ENCODE results near the gene TOMM6. TPM values are rescaled to one million over a fixed set of nuclear protein-coding genes. Genes with fewer than 3 reads are reported as not detected.
A peak's percentile ranks its signal among the peaks of the same experiment; 100 is the strongest.

TOMM6 gene
- total and polyA plus RNA-seq, 7 experiments from 2014 or later: 114 to 449 (median 134) TPM

- Histone ChIP-seq H3K27ac (ENCODE audit: low read depth, low read length) (no peak overlapping the region), H3K36me3 (ENCODE audit: control insufficient read depth in 2 of 3, insufficient read depth in 3 of 3, low read length in 3 of 3) (no peaks in the 10 kb centered on the region), H3K4me1 (ENCODE audit: control insufficient read depth in 2 of 2, insufficient read depth in 2 of 2, low read length in 2 of 2) (no peaks in the 10 kb centered on the region), H3K4me3 (ENCODE audit: low read length) (no peak overlapping the region), H3K27me3 (ENCODE audit: control insufficient read depth in 2 of 2, insufficient read depth in 2 of 2, low read length in 2 of 2) (no peaks in the 10 kb centered on the region), H3K9me3 (ENCODE audit: control insufficient read depth in 2 of 3, low read length in 3 of 3) (no peaks in the 10 kb centered on the region)
- peaks cover 0 to 17% (median 0%) of the 10 kb centered on the region in 5 donors for H3K27me3 Mint-ChIP-seq
- no peak overlapping the region for H3K4me3 Mint-ChIP-seq
- H3K4me1 Mint-ChIP-seq: peaks cover 0 to 3% (median 0%) of the 10 kb centered on the region in 7 donors
- H3K36me3 Mint-ChIP-seq: no peaks in the 10 kb centered on the region
- DNase-seq (no peak), ATAC-seq (no peak)
- intact Hi-C loops (cut with micrococcal nuclease): no loop called here
- CTCF ChIA-PET: no interaction called here
- no peak overlapping the region for H3K27ac Mint-ChIP-seq
- H3K9me3 Mint-ChIP-seq: no peaks in the 10 kb centered on the region
- POLR2A ChIA-PET: no interaction called here
Measured at GRCh38 chr6:41755895-41756294, 31.6 kb upstream of the TOMM6 start.

- no peaks in the 10 kb centered on the region for H3K36me3 ChIP-seq (ENCODE audit: control insufficient read depth in 2 of 3, insufficient read depth in 3 of 3, low read length in 3 of 3)
- intact Hi-C loops (cut with micrococcal nuclease): no loop called here
- no peak for DNase-seq
- Mint-ChIP-seq H3K27ac (no peak overlapping the region), H3K4me3 (no peak overlapping the region), H3K4me1 (peaks cover 0 to 3% (median 0%) of the 10 kb centered on the region in 7 donors), H3K36me3 (peaks cover 0 to 1% (median 0%) of the 10 kb centered on the region in 5 donors), H3K27me3 (peaks cover 0 to 17% (median 0%) of the 10 kb centered on the region in 5 donors), H3K9me3 (no peaks in the 10 kb centered on the region)
- ChIA-PET CTCF (no interaction called here), POLR2A (no interaction called here)
- H3K4me1 ChIP-seq (ENCODE audit: control insufficient read depth in 2 of 2, insufficient read depth in 2 of 2, low read length in 2 of 2): no peaks in the 10 kb centered on the region
- no peak overlapping the region for H3K4me3 ChIP-seq (ENCODE audit: low read length)
- H3K27ac ChIP-seq (ENCODE audit: low read depth, low read length): no peak overlapping the region
- ATAC-seq: peak; percentile 24
- H3K9me3 ChIP-seq (ENCODE audit: control insufficient read depth in 2 of 3, low read length in 3 of 3): no peaks in the 10 kb centered on the region
- H3K27me3 ChIP-seq (ENCODE audit: control insufficient read depth in 2 of 2, insufficient read depth in 2 of 2, low read length in 2 of 2): no peaks in the 10 kb centered on the region
Measured at GRCh38 chr6:41756354-41756753, 31.1 kb upstream of the TOMM6 start.

- H3K9me3 ChIP-seq (ENCODE audit: control insufficient read depth in 2 of 3, low read length in 3 of 3): no peaks in the 10 kb centered on the region
- ChIA-PET CTCF (no interaction called here), POLR2A (no interaction called here)
- H3K4me3 ChIP-seq (ENCODE audit: low read length): no peak overlapping the region
- no peaks in the 10 kb centered on the region for H3K27me3 ChIP-seq (ENCODE audit: control insufficient read depth in 2 of 2, insufficient read depth in 2 of 2, low read length in 2 of 2)
- DNase-seq (no peak), ATAC-seq (no peak)
- Mint-ChIP-seq H3K27ac (no peak overlapping the region), H3K27me3 (peaks cover 0 to 17% (median 0%) of the 10 kb centered on the region in 5 donors), H3K4me3 (no peak overlapping the region), H3K36me3 (peaks cover 0 to 3% (median 0%) of the 10 kb centered on the region in 5 donors), H3K9me3 (no peaks in the 10 kb centered on the region), H3K4me1 (peaks cover 0 to 3% (median 0%) of the 10 kb centered on the region in 7 donors)
- H3K36me3 ChIP-seq (ENCODE audit: control insufficient read depth in 2 of 3, insufficient read depth in 3 of 3, low read length in 3 of 3): no peaks in the 10 kb centered on the region
- no peak overlapping the region for H3K27ac ChIP-seq (ENCODE audit: low read depth, low read length)
- intact Hi-C loops (cut with micrococcal nuclease): no loop called here
- no peaks in the 10 kb centered on the region for H3K4me1 ChIP-seq (ENCODE audit: control insufficient read depth in 2 of 2, insufficient read depth in 2 of 2, low read length in 2 of 2)
Measured at GRCh38 chr6:41757271-41757670, 30.2 kb upstream of the TOMM6 start.

GRCh38 chr6:41757931-41758640, 29.4 kb upstream of the TOMM6 start:
- no peaks in the 10 kb centered on the region for H3K36me3 ChIP-seq (ENCODE audit: control insufficient read depth in 2 of 3, insufficient read depth in 3 of 3, low read length in 3 of 3)
- no peak for ATAC-seq
- DNase-seq: no peak
- H3K4me3 ChIP-seq (ENCODE audit: low read length): no peak overlapping the region
- no peak overlapping the region for H3K27ac ChIP-seq (ENCODE audit: low read depth, low read length)
- no peaks in the 10 kb centered on the region for H3K4me1 ChIP-seq (ENCODE audit: control insufficient read depth in 2 of 2, insufficient read depth in 2 of 2, low read length in 2 of 2)
- H3K9me3 ChIP-seq (ENCODE audit: control insufficient read depth in 2 of 3, low read length in 3 of 3): no peaks in the 10 kb centered on the region
- Mint-ChIP-seq H3K9me3 (no peaks in the 10 kb centered on the region), H3K27me3 (peaks cover 0 to 16% (median 0%) of the 10 kb centered on the region in 5 donors), H3K36me3 (peaks cover 0 to 3% (median 0%) of the 10 kb centered on the region in 5 donors), H3K4me1 (peaks cover 0 to 3% (median 0%) of the 10 kb centered on the region in 7 donors), H3K27ac (no peak overlapping the region), H3K4me3 (no peak overlapping the region)
- CTCF ChIA-PET: no interaction called here
- intact Hi-C loops (cut with micrococcal nuclease): no loop called here
- POLR2A ChIA-PET: no interaction called here
- no peaks in the 10 kb centered on the region for H3K27me3 ChIP-seq (ENCODE audit: control insufficient read depth in 2 of 2, insufficient read depth in 2 of 2, low read length in 2 of 2)

GRCh38 chr6:41758641-41759035, 28.9 kb upstream of the TOMM6 start:
- CTCF ChIA-PET: interaction anchor here (0.6 kb wide), 1 partner anchor 12 kb away, joined by 3 read pairs; no protein-coding TSS in a partner anchor
- POLR2A ChIA-PET: no interaction called here
- no peak overlapping the region for H3K4me3 ChIP-seq (ENCODE audit: low read length)
- Mint-ChIP-seq H3K9me3 (no peaks in the 10 kb centered on the region), H3K36me3 (peaks cover 0 to 3% (median 0%) of the 10 kb centered on the region in 5 donors), H3K27me3 (peaks cover 0 to 11% (median 0%) of the 10 kb centered on the region in 5 donors), H3K4me1 (peaks cover 0 to 3% (median 0%) of the 10 kb centered on the region in 7 donors), H3K27ac (no peak overlapping the region), H3K4me3 (no peak overlapping the region)
- intact Hi-C loops (cut with micrococcal nuclease): no loop called here
- H3K36me3 ChIP-seq (ENCODE audit: control insufficient read depth in 2 of 3, insufficient read depth in 3 of 3, low read length in 3 of 3): no peaks in the 10 kb centered on the region
- H3K9me3 ChIP-seq (ENCODE audit: control insufficient read depth in 2 of 3, low read length in 3 of 3): no peaks in the 10 kb centered on the region
- ATAC-seq (no peak), DNase-seq (no peak)
- no peaks in the 10 kb centered on the region for H3K4me1 ChIP-seq (ENCODE audit: control insufficient read depth in 2 of 2, insufficient read depth in 2 of 2, low read length in 2 of 2)
- no peak overlapping the region for H3K27ac ChIP-seq (ENCODE audit: low read depth, low read length)
- no peaks in the 10 kb centered on the region for H3K27me3 ChIP-seq (ENCODE audit: control insufficient read depth in 2 of 2, insufficient read depth in 2 of 2, low read length in 2 of 2)

GRCh38 chr6:41759106-41759904, 28.2 kb upstream of the TOMM6 start:
- Histone ChIP-seq H3K4me1 (ENCODE audit: control insufficient read depth in 2 of 2, insufficient read depth in 2 of 2, low read length in 2 of 2) (no peaks in the 10 kb centered on the region), H3K4me3 (ENCODE audit: low read length) (no peak overlapping the region), H3K27me3 (ENCODE audit: control insufficient read depth in 2 of 2, insufficient read depth in 2 of 2, low read length in 2 of 2) (no peaks in the 10 kb centered on the region), H3K36me3 (ENCODE audit: control insufficient read depth in 2 of 3, insufficient read depth in 3 of 3, low read length in 3 of 3) (no peaks in the 10 kb centered on the region), H3K27ac (ENCODE audit: low read depth, low read length) (no peak overlapping the region), H3K9me3 (ENCODE audit: control insufficient read depth in 2 of 3, low read length in 3 of 3) (no peaks in the 10 kb centered on the region)
- peaks cover 0 to 8% (median 0%) of the 10 kb centered on the region in 5 donors for H3K27me3 Mint-ChIP-seq
- ChIA-PET CTCF (interaction anchor here (0.6 kb wide), 1 partner anchor 11 kb away, joined by 3 read pairs; no protein-coding TSS in a partner anchor), POLR2A (no interaction called here)
- peaks cover 0 to 3% (median 0%) of the 10 kb centered on the region in 5 donors for H3K36me3 Mint-ChIP-seq
- ATAC-seq: no peak
- H3K27ac Mint-ChIP-seq: no peak overlapping the region
- intact Hi-C loops (cut with micrococcal nuclease): no loop called here
- H3K9me3 Mint-ChIP-seq: no peaks in the 10 kb centered on the region
- no peak overlapping the region for H3K4me3 Mint-ChIP-seq
- peaks cover 0 to 3% (median 0%) of the 10 kb centered on the region in 7 donors for H3K4me1 Mint-ChIP-seq
- DNase-seq: no peak
